K562 (cell line): ENCODE data around the gene GPX7. TPM values are rescaled to one million over a fixed set of nuclear protein-coding genes. Genes with fewer than 3 reads are reported as not detected.
A peak's percentile ranks its signal among the peaks of the same experiment; 100 is the strongest.

Experiments used
- ATAC-seq: fragments of 200-7000 bp; cut with Tn5 transposase; 3 replicates; pipeline ENCODE4 v1.9.1; 2020; ENCODE audit warnings: moderate library complexity
- BruUV-seq: library from RNA; stranded (reverse); fragments of 400-500 nt; replicated peaks from 2 replicates; lab custom pipeline; 2021; lab: Mats Ljungman, UMichigan
- CTCF ChIA-PET: fragments of 300-600 bp; formaldehyde crosslinking; extraction: SDS; loops from one replicate; lab custom pipeline; 2021; ENCODE audit warnings: low intra/inter-chr PET ratio; lab: Yijun Ruan, JAX
- POLR2A ChIA-PET: fragments of 300-600, 350-650 bp; sonication (Branson Sonifier 250); formaldehyde crosslinking; extraction: SDS; loops from one replicate; lab custom pipeline; 2021; ENCODE audit warnings: antibody characterized with exemption, inconsistent platforms; lab: Yijun Ruan, JAX
- DNase-seq, 4 experiments: peaks; one replicate each; pipeline versions ENCODE4 v3.0.0 to v3.0.0-alpha.2; 2011 to 2018; ENCODE audit warnings: low spot score in 3 of 4, mixed read lengths in 3 of 4; ENCODE audit errors: extremely low read depth in 1 of 4
- FAIRE-seq: peaks from 2 replicates; lab custom pipeline; 2011; peaks lifted over from hg19 to GRCh38; lab: Jason Lieb, UNC
- H2AFZ ChIP-seq: 2 replicates; pipeline ENCODE4 v1.6.0; 2011; ENCODE audit warnings: low read depth, low read length, control low read depth, inconsistent platforms
- H3K27ac ChIP-seq: fragments of 200-600 bp; 3 replicates; pipeline ENCODE4 v1.8.0; 2011; ENCODE audit warnings: low read depth, mild to moderate bottlenecking, control low read depth, inconsistent platforms, low read length, moderate library complexity, mixed read lengths; ENCODE audit errors: extremely low read depth
- H3K27me3 ChIP-seq, 2 experiments: fragments of 300-600 bp in 1 of 2; 2 replicates in 1 of 2; 3 replicates in 1 of 2; pipeline versions ENCODE4 v1.6.0 to v1.8.0; 2011; ENCODE audit warnings: inconsistent platforms in 2 of 2, low read length in 2 of 2, mild to moderate bottlenecking in 1 of 2, mixed read lengths in 1 of 2, moderate library complexity in 1 of 2; ENCODE audit not compliant: control insufficient read depth in 2 of 2, insufficient read depth in 2 of 2
- H3K36me3 ChIP-seq: fragments of 300-600 bp; 3 replicates; pipeline ENCODE4 v1.8.0; 2011; ENCODE audit warnings: mild to moderate bottlenecking, low read length, inconsistent platforms; ENCODE audit not compliant: control insufficient read depth, insufficient read depth
- H3K4me1 ChIP-seq, 2 experiments: fragments of 200-600 bp in 1 of 2; replicated peaks in 1 of 2; 2 replicates in 1 of 2; 3 replicates in 1 of 2; pipeline versions ENCODE4 v1.5.1 to v1.8.0; 2011; ENCODE audit warnings: inconsistent platforms in 2 of 2, low read length in 2 of 2, mild to moderate bottlenecking in 1 of 2, mixed read lengths in 1 of 2, moderate library complexity in 1 of 2; ENCODE audit not compliant: control insufficient read depth in 2 of 2, insufficient read depth in 2 of 2
- H3K4me2 ChIP-seq: 2 replicates; pipeline ENCODE4 v1.6.1; 2011; ENCODE audit warnings: low read length, control low read depth, inconsistent platforms, mixed read lengths; ENCODE audit not compliant: insufficient read depth
- H3K4me3 ChIP-seq: fragments of 200-600 bp; sonication (generic), shearing (Covaris generic); 2 replicates; pipeline ENCODE4 v1.5.1; 2016; ENCODE audit warnings: control low read depth, inconsistent platforms
- H3K79me2 ChIP-seq: fragments of 200-600 bp; 3 replicates; pipeline ENCODE4 v1.8.0; 2011; ENCODE audit warnings: low read length, inconsistent platforms; ENCODE audit not compliant: control insufficient read depth, insufficient read depth
- H3K9ac ChIP-seq, 2 experiments: 2 replicates each; pipeline versions ENCODE4 v1.6.0 to v1.6.1; 2011; ENCODE audit warnings: low read depth in 2 of 2, low read length in 2 of 2, control low read depth in 1 of 2, inconsistent platforms in 1 of 2, mild to moderate bottlenecking in 1 of 2, mixed read lengths in 1 of 2; ENCODE audit not compliant: insufficient read depth in 1 of 2
- H3K9me1 ChIP-seq: one replicate; pipeline ENCODE4 v1.6.0; 2011; ENCODE audit warnings: inconsistent platforms, mild to moderate bottlenecking, low read length, moderate library complexity; ENCODE audit not compliant: control insufficient read depth, insufficient read depth
- H3K9me3 ChIP-seq: replicated peaks from 2 replicates; pipeline ENCODE4 v1.5.1; 2011; ENCODE audit warnings: low read depth, low read length, inconsistent platforms; ENCODE audit not compliant: control insufficient read depth, insufficient read depth
- H4K20me1 ChIP-seq: replicated peaks from 2 replicates; pipeline ENCODE4 v1.6.1; 2011; ENCODE audit warnings: low read length, inconsistent platforms, mixed read lengths; ENCODE audit not compliant: control insufficient read depth, insufficient read depth
- ATF1 ChIP-seq, 2 experiments: fragments of 450-650 bp in 1 of 2; IDR thresholded peaks; 2 replicates each; pipeline ENCODE4 v1.6.1; 2016; ENCODE audit warnings: missing compliant biosample characterization in 1 of 2, missing genetic modification characterization in 1 of 2
- CBFA2T3 ChIP-seq: fragments of 450-650 bp; IDR thresholded peaks from 2 replicates; pipeline ENCODE4 v1.6.1; 2017
- CBFB ChIP-seq: sonication (generic); formaldehyde crosslinking; IDR thresholded peaks from 2 replicates; pipeline ENCODE4 v1.4.0; 2020; ENCODE audit warnings: mild to moderate bottlenecking, missing genetic modification reagents
- DACH1 ChIP-seq: fragments of 450-650 bp; IDR thresholded peaks from 2 replicates; pipeline ENCODE4 v1.6.1; 2018; ENCODE audit not compliant: partially characterized antibody
- ELK3 ChIP-seq: fragments of 450-650 bp; formaldehyde crosslinking; IDR thresholded peaks from 2 replicates; pipeline ENCODE4 v1.4.0; 2020; ENCODE audit warnings: mild to moderate bottlenecking
- HDGF ChIP-seq: fragments of 450-650 bp; IDR thresholded peaks from 2 replicates; pipeline ENCODE4 v1.6.1; 2016
- KDM1A ChIP-seq, 2 experiments: fragments of 450-650 bp; IDR thresholded peaks; 2 replicates each; pipeline ENCODE4 v1.6.1; 2016; ENCODE audit warnings: mild to moderate bottlenecking in 2 of 2
- L3MBTL2 ChIP-seq: fragments of 450-650 bp; IDR thresholded peaks from 2 replicates; pipeline ENCODE4 v1.6.1; 2016; ENCODE audit warnings: mild to moderate bottlenecking, moderate library complexity
- MAFF ChIP-seq: IDR thresholded peaks from 2 replicates; pipeline ENCODE4 v1.6.1; 2012; ENCODE audit warnings: low read length, improper control_type of control experiment
- NFATC3 ChIP-seq: fragments of 450-650 bp; IDR thresholded peaks from 2 replicates; pipeline ENCODE4 v1.6.1; 2017; ENCODE audit warnings: mild to moderate bottlenecking
- NONO ChIP-seq, 2 experiments: fragments of 200-400 bp in 1 of 2; fragments of 450-650 bp in 1 of 2; formaldehyde crosslinking in 1 of 2; IDR thresholded peaks; 2 replicates each; pipeline ENCODE4 v1.6.1; 2017; ENCODE audit warnings: low read depth in 2 of 2, mild to moderate bottlenecking in 2 of 2, moderate library complexity in 2 of 2, low read length in 1 of 2
- RBM22 ChIP-seq: fragments of 200-400 bp; formaldehyde crosslinking; IDR thresholded peaks from 2 replicates; pipeline ENCODE4 v1.6.1; 2018; ENCODE audit warnings: low read length, low read depth; ENCODE audit not compliant: poor library complexity, severe bottlenecking
- TOE1 ChIP-seq, 2 experiments: fragments of 450-650 bp in 1 of 2; sonication (generic) in 1 of 2; formaldehyde crosslinking in 1 of 2; IDR thresholded peaks; 2 replicates each; pipeline versions ENCODE4 v1.7.1 to v1.8.0; 2016 to 2022; ENCODE audit warnings: borderline replicate concordance in 2 of 2, mild to moderate bottlenecking in 2 of 2, antibody characterized with exemption in 1 of 2, inconsistent platforms in 1 of 2, low read depth in 1 of 2, missing genetic modification reagents in 1 of 2, moderate library complexity in 1 of 2
- ZBTB26 ChIP-seq: fragments of 450-650 bp; formaldehyde crosslinking; IDR thresholded peaks from 2 replicates; pipeline ENCODE4 v1.4.0; 2022; ENCODE audit warnings: missing genetic modification characterization
- ZBTB43 ChIP-seq: sonication (generic); formaldehyde crosslinking; IDR thresholded peaks from 2 replicates; pipeline ENCODE4 v1.8.0; 2023; ENCODE audit warnings: mild to moderate bottlenecking, missing genetic modification reagents
- ZHX1 ChIP-seq: fragments of 150-350 bp; conservative IDR thresholded peaks from 2 replicates; pipeline ENCODE4 v1.6.1; 2014; ENCODE audit warnings: low read length
- ZNF12 ChIP-seq: sonication (generic); formaldehyde crosslinking; IDR thresholded peaks from 2 replicates; pipeline ENCODE4 v1.4.0; 2020; ENCODE audit warnings: mild to moderate bottlenecking, missing genetic modification reagents
- in situ Hi-C: fragments of 300-500 bp; cut with MboI; formaldehyde crosslinking; loops from 4 replicates; pipeline ENCODE4 v1.15.0; 2018; ENCODE audit warnings: inconsistent platforms, mixed read lengths
- intact Hi-C: fragments of 100-400 bp; cut with micrococcal nuclease; formaldehyde crosslinking; loops from 2 replicates; pipeline ENCODE4 v1.14.2; 2022
- polyA plus RNA-seq, 8 experiments: library from polyadenylated mRNA; depleted of rRNA in 4 of 8; stranded (reverse) in 5 of 8; unstranded in 3 of 8; fragments of >200 nt; fragmentation: Nextera tagmentation in 2 of 8; fragmentation: Illumina TruSeq in 1 of 8; extraction: Ambion mirVana in 2 of 8; extraction: Trizol in 1 of 8; gene quantifications; 2 replicates each; pipeline versions ENCODE4 v1.2.1 to v1.2.3, GENCODE V29; 2011 to 2014; ENCODE audit warnings: inconsistent platforms in 1 of 8, missing spikeins in 1 of 8
- total RNA-seq, 7 experiments: library from RNA; depleted of rRNA in 6 of 7; stranded (reverse); fragments of >200 nt in 6 of 7; fragmentation: Illumina TruSeq in 2 of 7; extraction: Trizol in 2 of 7; gene quantifications; 2 replicates each; pipeline versions ENCODE4 v1.2.1 to v1.2.3, GENCODE V29; 2011 to 2021; ENCODE audit warnings: low replicate concordance in 1 of 7

GPX7 gene
- total and polyA plus RNA-seq, 9 of the 15 experiments (the other 6 are each of a cell fraction or from before 2014, with no cell fraction given): 0.08 TPM; not detected in 8

- TF ChIP-seq NFATC3 (no peak), KDM1A (IDR thresholded peaks at IDR 0.05) (no peak), NONO (IDR thresholded peaks at IDR 0.05; ENCODE audit: low read depth in 2 of 2, low read length in 1 of 2) (no peak), MAFF (peak; percentile 10; the same call in 1 of the 2 replicates), RBM22 (no peak), HDGF (no peak), TOE1 (IDR thresholded peaks at IDR 0.05; ENCODE audit: borderline replicate concordance) (no peak), TOE1 (CRISPR knock-in tag; IDR thresholded peaks at IDR 0.05; ENCODE audit: borderline replicate concordance, low read depth) (no peak), ELK3 (no peak), ZNF12 (no peak), L3MBTL2 (no peak)
Observed at GRCh38 chr1:52653207-52653849, 51.2 kb downstream of the GPX7 start (continued).

- DNase-seq: no peak
- no peaks in the 10 kb centered on the region for H3K27me3 ChIP-seq
- no peaks in the 10 kb centered on the region for H3K79me2 ChIP-seq
- no peaks in the 10 kb centered on the region for H3K36me3 ChIP-seq
- H3K9ac ChIP-seq: no peak overlapping the region
- H2AFZ ChIP-seq: no peak overlapping the region
- H3K9me3 ChIP-seq: no peaks in the 10 kb centered on the region
- no peaks in the 10 kb centered on the region for H4K20me1 ChIP-seq
- no peak overlapping the region for H3K4me2 ChIP-seq
- in situ Hi-C loops (no loop called here), intact Hi-C loops (no loop called here)
- no peaks in the 10 kb centered on the region for H3K4me1 ChIP-seq
- H3K9me1 ChIP-seq: no peaks in the 10 kb centered on the region
- BruUV-seq: no TSS peak
- H3K4me3 ChIP-seq: no peak overlapping the region
- no peak overlapping the region for H3K27ac ChIP-seq
- no peak for FAIRE-seq
- CTCF ChIA-PET: no interaction called here
- ATAC-seq: no peak
- POLR2A ChIA-PET: no interaction called here
- peak; percentile 99 for TF ChIP-seq DACH1
- no peak for TF ChIP-seq CBFA2T3
- no peak for TF ChIP-seq ZHX1
- TF ChIP-seq CBFB (CRISPR knock-in tag): no peak
- no peak for TF ChIP-seq ATF1 (CRISPR knock-in tag; IDR thresholded peaks at IDR 0.05)
- no peak for TF ChIP-seq ATF1 (tag; IDR thresholded peaks at IDR 0.05)
- no peak for TF ChIP-seq ZBTB43 (CRISPR knock-in tag)
- no peak for TF ChIP-seq ZBTB26 (CRISPR knock-in tag)
Observed at GRCh38 chr1:52654063-52654462, 51.9 kb downstream of the GPX7 start.
